Body of pancreas (tissue), 4 donors: ENCODE data around the gene GNAZ. TPM values are rescaled to one million over a fixed set of nuclear protein-coding genes. Genes with fewer than 3 reads are reported as not detected.

Source experiments
- ATAC-seq: fragments of 150-250 bp; one replicate; pipeline ENCODE4 v1.9.1; 2016
- DNase-seq, 4 donors: peaks; one replicate each; pipeline ENCODE4 v3.0.0-alpha.2; 2019
- H3K27ac ChIP-seq, 4 donors: fragments of 200-600 bp; sonication (generic); 1 replicate in 3 of 4; 2 replicates in 1 of 4; pipeline versions ENCODE4 v1.5.1 to v1.6.1; 2016 to 2019; ENCODE audit warnings: mild to moderate bottlenecking in 1 of 4, mixed read lengths in 1 of 4, moderate library complexity in 1 of 4
- H3K27me3 ChIP-seq, 2 donors: fragments of 200-600 bp; sonication (generic); one replicate each; pipeline ENCODE4 v1.6.0; 2016; ENCODE audit warnings: mild to moderate bottlenecking in 1 of 2
- H3K36me3 ChIP-seq, 2 donors: fragments of 200-600 bp; sonication (generic); replicated peaks in 1 of 2; 2 replicates each; pipeline ENCODE4 v1.5.1; 2016; ENCODE audit warnings: low read depth in 2 of 2; ENCODE audit not compliant: insufficient read depth in 1 of 2
- H3K4me1 ChIP-seq: fragments of 200-600 bp; sonication (generic); one replicate; pipeline ENCODE4 v1.6.0; 2016
- H3K4me3 ChIP-seq, 2 donors: fragments of 200-600 bp; sonication (generic); 1 replicate in 1 of 2; 2 replicates in 1 of 2; pipeline ENCODE4 v1.5.1; 2016 to 2019
- H3K9me3 ChIP-seq, 3 donors: fragments of 200-600 bp; sonication (generic); 1 replicate in 2 of 3; 2 replicates in 1 of 3; pipeline ENCODE4 v1.5.1; 2016
- CTCF ChIP-seq, 7 experiments: fragments of 450-650 bp in 4 of 7; fragments of 200-600 bp in 3 of 7; sonication (generic) in 3 of 7; IDR thresholded peaks; one replicate each; pipeline ENCODE4 v1.5.1; 2016 to 2019; ENCODE audit warnings: antibody characterized with exemption in 7 of 7
- POLR2A ChIP-seq, 3 donors: fragments of 450-650 bp; IDR thresholded peaks; one replicate each; pipeline ENCODE4 v1.6.1; 2016; ENCODE audit warnings: antibody characterized with exemption in 3 of 3, mild to moderate bottlenecking in 2 of 3
- WGBS, 2 donors: methylation state at CpG; one replicate each; pipeline ENCODE4 v1.1.5; 2017; 5-methylcytosine and 5-hydroxymethylcytosine counted together
- intact Hi-C: fragments of 100-400 bp; cut with DNase I; formaldehyde crosslinking; loops from one replicate; pipeline ENCODE4 v1.15.1; 2023
- total RNA-seq, 2 donors: library from RNA; depleted of rRNA; stranded (reverse); fragments of >200 nt; gene quantifications; one replicate each; pipeline ENCODE4 v1.1.0, GENCODE V29; 2016

The GNAZ gene
- total RNA-seq, 2 donors from 2014 or later: 0.33 to 2.3 TPM

DNA sequence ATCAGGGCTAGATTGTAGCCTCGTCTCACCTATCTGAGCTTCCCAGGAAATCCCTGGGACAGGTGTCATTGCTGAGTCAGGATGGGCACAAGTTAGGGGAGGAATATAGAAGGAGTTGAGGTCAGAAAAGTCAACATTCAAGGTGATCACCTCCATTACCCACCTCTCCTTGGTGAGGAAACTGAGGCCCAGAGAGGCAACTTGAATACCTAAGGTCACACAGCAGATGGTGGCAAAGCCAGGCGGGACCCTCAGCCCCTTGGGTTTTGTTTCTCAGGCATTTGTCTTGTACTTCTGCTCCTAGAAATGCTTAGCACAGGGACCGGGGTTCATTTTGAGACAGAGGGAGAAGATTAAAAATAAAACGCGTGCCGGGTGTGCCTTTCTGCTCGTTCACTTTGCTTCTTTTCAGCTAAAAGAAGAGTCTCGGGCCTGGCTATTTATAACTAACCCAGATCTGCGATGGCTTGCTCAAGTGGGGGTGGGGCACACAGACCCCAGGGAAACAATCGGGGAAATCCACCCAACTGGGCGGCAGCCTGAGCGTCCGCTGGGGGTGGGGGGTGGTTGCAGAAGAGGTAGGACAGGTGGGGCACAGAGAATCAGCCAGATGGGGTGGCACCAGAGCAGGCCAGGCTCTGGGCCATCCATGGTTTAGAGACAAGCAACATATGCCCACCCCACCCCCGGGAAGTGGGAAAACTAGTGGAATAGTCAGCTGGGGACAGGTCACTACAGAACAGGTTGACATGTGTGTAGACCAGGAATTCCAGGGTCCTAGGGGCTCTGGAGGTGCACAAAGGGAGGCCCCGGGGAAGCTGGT is 3.9 kb upstream of the GNAZ start:
- TF ChIP-seq POLR2A (IDR thresholded peaks at IDR 0.05) (no peak), CTCF (IDR thresholded peaks at IDR 0.05) (no peak)
- Histone ChIP-seq H3K4me3 (no peak overlapping the region), H3K9me3 (no peaks in the 10 kb centered on the region), H3K4me1 (peaks cover 16% of the 10 kb centered on the region), H3K27ac (no peak overlapping the region), H3K36me3 (no peaks in the 10 kb centered on the region), H3K27me3 (no peaks in the 10 kb centered on the region)
- 73 to 78% methylated on average over 15 of the region's 15 CpGs for WGBS, 2 donors
- no peak for ATAC-seq
- intact Hi-C loops: no loop called here
- peak in 1 of 4 donors; percentile 8 for DNase-seq

- peak in 2 of 4 donors; percentile 5 to 10 for DNase-seq
Measured at GRCh38 chr22:23067023-23067650, 3.2 kb upstream of the GNAZ start.

DNA sequence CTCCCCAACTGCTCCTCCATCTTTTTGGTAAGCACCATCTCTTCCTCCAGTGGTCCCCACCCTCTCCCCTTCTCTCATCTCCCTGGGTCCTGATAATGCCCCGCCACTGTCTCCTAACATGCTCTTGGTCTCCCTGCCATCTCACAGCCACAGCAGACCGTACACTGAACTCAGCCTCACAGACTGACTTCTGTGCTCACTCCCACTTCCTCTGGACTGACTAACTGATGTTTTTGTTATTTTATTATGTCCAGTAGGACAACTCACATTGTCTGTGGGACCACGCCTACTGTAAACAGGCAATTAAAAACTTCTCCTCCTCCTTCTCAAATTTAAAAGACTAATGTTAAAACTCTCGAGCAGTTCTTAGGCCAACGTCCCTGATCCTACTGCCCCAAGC is 2.6 kb upstream of the GNAZ start:
- H3K4me3 ChIP-seq: no peak overlapping the region
- DNase-seq: peak in 2 of 4 donors; percentile 1 to 5

More at GRCh38 chr22:23067023-23067650, 3.2 kb upstream of the GNAZ start:
- Histone ChIP-seq H3K36me3 (no peaks in the 10 kb centered on the region), H3K9me3 (no peaks in the 10 kb centered on the region), H3K27ac (no peak overlapping the region), H3K4me1 (peaks cover 16% of the 10 kb centered on the region), H3K4me3 (no peak overlapping the region), H3K27me3 (no peaks in the 10 kb centered on the region)
- intact Hi-C loops: no loop called here
- WGBS, 2 donors: 77 to 82% methylated on average over 3 to 6 of the region's 6 CpGs
- TF ChIP-seq POLR2A (IDR thresholded peaks at IDR 0.05) (no peak), CTCF (IDR thresholded peaks at IDR 0.05) (no peak)
- ATAC-seq: no peak

GRCh38 chr22:23068096-23068831 is 2.1 kb upstream of the GNAZ start:
- intact Hi-C loops: no loop called here
- DNase-seq: peak in 3 of 4 donors; percentile 1 to 14 (median 13)
- no peaks in the 10 kb centered on the region for H3K9me3 ChIP-seq
- no peaks in the 10 kb centered on the region for H3K27me3 ChIP-seq
- no peaks in the 10 kb centered on the region for H3K36me3 ChIP-seq
- no peak for TF ChIP-seq CTCF (IDR thresholded peaks at IDR 0.05)
- TF ChIP-seq POLR2A (IDR thresholded peaks at IDR 0.05): no peak
- no peak overlapping the region for H3K27ac ChIP-seq
- peaks cover 16% of the 10 kb centered on the region for H3K4me1 ChIP-seq
- 69 to 77% methylated on average over 8 of the region's 8 CpGs for WGBS, 2 donors
- H3K4me3 ChIP-seq: no peak overlapping the region
- ATAC-seq: no peak

More for the DNA sequence above, 2.6 kb upstream of the GNAZ start:
- TF ChIP-seq CTCF (IDR thresholded peaks at IDR 0.05) (no peak), POLR2A (IDR thresholded peaks at IDR 0.05) (no peak)
- Histone ChIP-seq H3K27me3 (no peaks in the 10 kb centered on the region), H3K27ac (no peak overlapping the region), H3K4me1 (peaks cover 16% of the 10 kb centered on the region), H3K36me3 (no peaks in the 10 kb centered on the region), H3K9me3 (no peaks in the 10 kb centered on the region)
- intact Hi-C loops: no loop called here
- ATAC-seq: no peak
- WGBS, 2 donors: 70% methylated on average over 5 of the region's 5 CpGs
